ENCODE results near the gene EXOSC5. TPM values are rescaled to one million over a fixed set of nuclear protein-coding genes. Genes with fewer than 3 reads are reported as not detected.

Gene EXOSC5
- total and polyA plus RNA-seq, 9 of the 15 experiments (the other 6 are each of a cell fraction or from before 2014, with no cell fraction given) = 10.9 to 75.5 (median 37.8) TPM

- TF ChIP-seq GABPA (tag; conservative IDR thresholded peaks at IDR 0.05; ENCODE audit: low read depth) (peak; percentile 93), ZNF253 (CRISPR knock-in tag; conservative IDR thresholded peaks at IDR 0.05) (no peak), HDAC1 (IDR thresholded peaks at IDR 0.05) (peak in 1 of 2 experiments; percentile 96; a peak in 2 of 4 replicates), ZBTB34 (CRISPR knock-in tag; IDR thresholded peaks at IDR 0.05) (no peak), FOXA1 (IDR thresholded peaks at IDR 0.05; ENCODE audit: borderline replicate concordance) (no peak), ZNF445 (CRISPR knock-in tag; IDR thresholded peaks at IDR 0.05; ENCODE audit: low read depth) (no peak), ZNF583 (CRISPR knock-in tag; IDR thresholded peaks at IDR 0.05) (no peak), ETV5 (CRISPR knock-in tag; IDR thresholded peaks at IDR 0.05; ENCODE audit: low read depth) (peak; percentile 86), ESRRA (IDR thresholded peaks at IDR 0.05; ENCODE audit: borderline replicate concordance, low read depth) (peak; percentile 60), PHF8 (IDR thresholded peaks at IDR 0.05; ENCODE audit: borderline replicate concordance, low read length) (peak; percentile 95; the same call in 1 of the 2 replicates), HLTF (IDR thresholded peaks at IDR 0.05) (no peak), RBM14 (IDR thresholded peaks at IDR 0.05; ENCODE audit: borderline replicate concordance, insufficient read depth, low read depth, low read length) (no peak), RFX5 (IDR thresholded peaks at IDR 0.05; ENCODE audit: low read depth, low read length) (no peak), SUPT5H (IDR thresholded peaks at IDR 0.05) (peak; percentile 98), KDM1A (IDR thresholded peaks at IDR 0.05) (no peak), CTBP1 (IDR thresholded peaks at IDR 0.05; ENCODE audit: borderline replicate concordance) (peak; percentile 75; the same call in 1 of the 2 replicates), ZFX (CRISPR knock-in tag; IDR thresholded peaks at IDR 0.05) (peak; percentile 59), ARID4B (CRISPR knock-in tag; IDR thresholded peaks at IDR 0.05) (peak; percentile 74), RCOR1 (IDR thresholded peaks at IDR 0.05; ENCODE audit: borderline replicate concordance in 1 of 2, low read depth in 2 of 2, low read length in 2 of 2) (no peak; a peak in 1 of 4 replicates), SMAD4 (CRISPR knock-in tag; conservative IDR thresholded peaks at IDR 0.05) (0 out of 2 replicates have a peak, but pooled peaks have one; percentile 35), ZNF184 (CRISPR knock-in tag; IDR thresholded peaks at IDR 0.05) (no peak)
- TF ChIP-seq, protein P1, sequence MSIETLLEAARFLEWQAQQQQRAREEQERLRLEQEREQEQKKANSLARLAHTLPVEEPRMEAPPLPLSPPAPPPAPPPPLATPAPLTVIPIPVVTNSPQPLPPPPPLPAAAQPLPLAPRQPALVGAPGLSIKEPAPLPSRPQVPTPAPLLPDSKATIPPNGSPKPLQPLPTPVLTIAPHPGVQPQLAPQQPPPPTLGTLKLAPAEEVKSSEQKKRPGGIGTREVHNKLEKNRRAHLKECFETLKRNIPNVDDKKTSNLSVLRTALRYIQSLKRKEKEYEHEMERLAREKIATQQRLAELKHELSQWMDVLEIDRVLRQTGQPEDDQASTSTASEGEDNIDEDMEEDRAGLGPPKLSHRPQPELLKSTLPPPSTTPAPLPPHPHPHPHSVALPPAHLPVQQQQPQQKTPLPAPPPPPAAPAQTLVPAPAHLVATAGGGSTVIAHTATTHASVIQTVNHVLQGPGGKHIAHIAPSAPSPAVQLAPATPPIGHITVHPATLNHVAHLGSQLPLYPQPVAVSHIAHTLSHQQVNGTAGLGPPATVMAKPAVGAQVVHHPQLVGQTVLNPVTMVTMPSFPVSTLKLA (conservative IDR thresholded peaks at IDR 0.05) = peak; percentile 78 to 94
These were observed 42.5 kb upstream of the EXOSC5 start, which contains the start of gene DMAC2 (continued) for GRCh38 chr19:41439441-41440222.
